Tibial nerve (tissue), 4 donors: ENCODE measurements around the gene COQ3. TPM values are rescaled to one million over a fixed set of nuclear protein-coding genes. Genes with fewer than 3 reads are reported as not detected.
A peak's percentile ranks its signal among the peaks of the same experiment; 100 is the strongest.

Experiments
- DNase-seq, 2 donors: peaks; one replicate each; pipeline ENCODE4 v3.0.0-alpha.2; 2019; ENCODE audit warnings: low spot score in 2 of 2
- H3K27ac ChIP-seq, 4 donors: fragments of 200-600 bp; sonication (generic) in 3 of 4; one replicate each; pipeline ENCODE4 v1.5.1; 2017 to 2019; ENCODE audit warnings: mild to moderate bottlenecking in 1 of 4
- H3K27me3 ChIP-seq, 2 donors: fragments of 200-600 bp; sonication (generic) in 1 of 2; one replicate each; pipeline versions ENCODE4 v1.5.1 to v1.6.0; 2017 to 2019
- H3K36me3 ChIP-seq, 3 donors: fragments of 200-600 bp; sonication (generic); one replicate each; pipeline ENCODE4 v1.5.1; 2018 to 2019
- H3K4me1 ChIP-seq, 4 donors: fragments of 200-600 bp; sonication (generic) in 3 of 4; one replicate each; pipeline ENCODE4 v1.5.1; 2017 to 2019
- H3K4me3 ChIP-seq, 4 donors: fragments of 200-600 bp; sonication (generic) in 3 of 4; one replicate each; pipeline ENCODE4 v1.5.1; 2017 to 2019; ENCODE audit warnings: mild to moderate bottlenecking in 1 of 4, moderate library complexity in 1 of 4
- H3K9me3 ChIP-seq, 4 donors: fragments of 200-600 bp; sonication (generic) in 3 of 4; one replicate each; pipeline ENCODE4 v1.5.1; 2017 to 2019
- CTCF ChIP-seq, 5 experiments: fragments of 200-600 bp in 3 of 5; fragments of 450-650 bp in 2 of 5; sonication (generic) in 3 of 5; IDR thresholded peaks; one replicate each; pipeline ENCODE4 v1.5.1; 2016 to 2019; ENCODE audit warnings: antibody characterized with exemption in 5 of 5, mild to moderate bottlenecking in 3 of 5, moderate library complexity in 2 of 5
- EP300 ChIP-seq, 2 donors: sonication (generic); formaldehyde crosslinking; IDR thresholded peaks; one replicate each; pipeline ENCODE4 v1.6.1; 2017; ENCODE audit warnings: antibody characterized with exemption in 2 of 2, mild to moderate bottlenecking in 1 of 2
- POLR2A ChIP-seq, 2 donors: fragments of 450-650 bp; IDR thresholded peaks; one replicate each; pipeline ENCODE4 v1.6.1; 2017; ENCODE audit warnings: antibody characterized with exemption in 2 of 2, mild to moderate bottlenecking in 2 of 2, moderate library complexity in 2 of 2
- WGBS, 2 donors: methylation state at CpG; one replicate each; pipeline ENCODE4 v1.1.5; 2018; 5-methylcytosine and 5-hydroxymethylcytosine counted together
- total RNA-seq, 4 donors: library from RNA; depleted of rRNA; stranded (reverse); fragments of >200 nt; gene quantifications; one replicate each; pipeline ENCODE4 v1.1.0, GENCODE V29; 2016

COQ3 gene
- total RNA-seq, 4 donors from 2014 or later: 0.98 to 6.6 (median 2.1) TPM

- H3K36me3 ChIP-seq: peaks cover 0 to 8% (median 0%) of the 10 kb centered on the region in 3 donors
- TF ChIP-seq POLR2A (IDR thresholded peaks at IDR 0.05) (no peak), EP300 (IDR thresholded peaks at IDR 0.05) (no peak), CTCF (IDR thresholded peaks at IDR 0.05) (no peak)
- H3K27ac ChIP-seq: peak overlapping the region; percentile 93 to 100 (median 99)
- 31 to 36% methylated on average over 4 of the region's 4 CpGs for WGBS, 2 donors
- peak overlapping the region; percentile 53 to 92 (median 84) for H3K4me3 ChIP-seq
- DNase-seq: no peak
- no peaks in the 10 kb centered on the region for H3K9me3 ChIP-seq
- no peaks in the 10 kb centered on the region for H3K27me3 ChIP-seq
- peaks cover 0 to 56% (median 32%) of the 10 kb centered on the region in 4 donors for H3K4me1 ChIP-seq
Observed at GRCh38 chr6:99426451-99426757, 32.4 kb upstream of the COQ3 start.

- H3K36me3 ChIP-seq: peaks cover 0 to 3% (median 0%) of the 10 kb centered on the region in 3 donors
- 0 to 1% methylated on average over 29 of the region's 29 CpGs for WGBS, 2 donors
- H3K27ac ChIP-seq: peak overlapping the region; percentile 93 to 100 (median 99)
- H3K4me3 ChIP-seq: peak overlapping the region; percentile 53 to 92 (median 84)
- peak; percentile 66 to 85 for DNase-seq
- H3K4me1 ChIP-seq: peaks cover 0 to 61% (median 35%) of the 10 kb centered on the region in 4 donors
- peak in 1 of 2 donors; percentile 3 for TF ChIP-seq EP300 (IDR thresholded peaks at IDR 0.05)
- no peak for TF ChIP-seq POLR2A (IDR thresholded peaks at IDR 0.05)
- peak in 4 of 5 experiments; percentile 18 to 35 (median 28) for TF ChIP-seq CTCF (IDR thresholded peaks at IDR 0.05)
- H3K9me3 ChIP-seq: no peaks in the 10 kb centered on the region
- H3K27me3 ChIP-seq: no peaks in the 10 kb centered on the region
Observed at GRCh38 chr6:99425647-99426450, 31.9 kb upstream of the COQ3 start.

- peak; percentile 83 to 98 for DNase-seq
- no peaks in the 10 kb centered on the region for H3K36me3 ChIP-seq
- WGBS, 2 donors: 0 to 1% methylated on average over 53 of the region's 53 CpGs
- H3K4me1 ChIP-seq: peaks cover 0 to 68% (median 36%) of the 10 kb centered on the region in 4 donors
- peak within 1 kb of the TSS; percentile 93 to 100 (median 99) for H3K27ac ChIP-seq
- TF ChIP-seq EP300 (IDR thresholded peaks at IDR 0.05): peak in 1 of 2 donors; percentile 95
- peak in 1 of 5 experiments; percentile 15 for TF ChIP-seq CTCF (IDR thresholded peaks at IDR 0.05)
- TF ChIP-seq POLR2A (IDR thresholded peaks at IDR 0.05): peak; percentile 55 to 67
- no peaks in the 10 kb centered on the region for H3K9me3 ChIP-seq
- no peaks in the 10 kb centered on the region for H3K27me3 ChIP-seq
- H3K4me3 ChIP-seq: peak within 1 kb of the TSS; percentile 53 to 92 (median 84)
Observed at GRCh38 chr6:99424761-99425646, 31.0 kb upstream of the COQ3 start, which contains the start of gene PNISR. PNISR (minus strand) TSS chr6:99425308; CDS start chr6:99414659, 10,649 bp downstream.

GRCh38 chr6:99424022-99424421, 30.0 kb upstream of the COQ3 start:
- 53 to 57% methylated on average over 5 of the region's 5 CpGs for WGBS, 2 donors
- no peaks in the 10 kb centered on the region for H3K27me3 ChIP-seq
- peaks cover 0 to 76% (median 36%) of the 10 kb centered on the region in 4 donors for H3K4me1 ChIP-seq
- H3K27ac ChIP-seq: peak overlapping the region in 3 of 4 donors; percentile 99 to 100 (median 99)
- H3K36me3 ChIP-seq: no peaks in the 10 kb centered on the region
- peak overlapping the region; percentile 53 to 92 (median 84) for H3K4me3 ChIP-seq
- no peak for TF ChIP-seq EP300 (IDR thresholded peaks at IDR 0.05)
- H3K9me3 ChIP-seq: no peaks in the 10 kb centered on the region
- no peak for DNase-seq

GRCh38 chr6:99422912-99423311, 28.9 kb upstream of the COQ3 start:
- Histone ChIP-seq H3K27ac (no peak overlapping the region), H3K4me1 (peaks cover 0 to 78% (median 36%) of the 10 kb centered on the region in 4 donors), H3K27me3 (no peaks in the 10 kb centered on the region), H3K4me3 (no peak overlapping the region), H3K36me3 (no peaks in the 10 kb centered on the region), H3K9me3 (no peaks in the 10 kb centered on the region)
- TF ChIP-seq CTCF (IDR thresholded peaks at IDR 0.05) (no peak), EP300 (IDR thresholded peaks at IDR 0.05) (no peak), POLR2A (IDR thresholded peaks at IDR 0.05) (no peak)
- WGBS, 2 donors: 78 to 81% methylated on average over 6 of the region's 6 CpGs
- DNase-seq: no peak
